Progenitor cell of endocrine pancreas (in vitro differentiated cells): ENCODE results near the gene ARAP1. TPM values are rescaled to one million over a fixed set of nuclear protein-coding genes. Genes with fewer than 3 reads are reported as not detected.
A peak's percentile ranks its signal among the peaks of the same experiment; 100 is the strongest.

Source experiments
- DNase-seq: peaks from one replicate; pipeline ENCODE4 v3.0.0; 2021; ENCODE audit warnings: low spot score; ENCODE audit not compliant: unreplicated experiment
- H3K27ac Mint-ChIP-seq: 2 replicates; pipeline ENCODE4 v1.8.0; 2021; ENCODE audit warnings: mild to moderate bottlenecking, moderate library complexity, mixed read lengths
- H3K27me3 Mint-ChIP-seq: 2 replicates; pipeline ENCODE4 v1.8.0; 2021; ENCODE audit warnings: mixed read lengths
- H3K36me3 Mint-ChIP-seq: 2 replicates; pipeline ENCODE4 v1.8.0; 2022; ENCODE audit warnings: mixed read lengths; ENCODE audit not compliant: insufficient read depth
- H3K4me1 Mint-ChIP-seq: 2 replicates; pipeline ENCODE4 v1.8.0; 2021; ENCODE audit warnings: low read depth, mixed read lengths
- H3K4me3 Mint-ChIP-seq: 2 replicates; pipeline ENCODE4 v1.8.0; 2021; ENCODE audit warnings: low read depth, mild to moderate bottlenecking, moderate library complexity, mixed read lengths
- H3K9me3 Mint-ChIP-seq: 2 replicates; pipeline ENCODE4 v1.8.0; 2021; ENCODE audit warnings: low read depth, mixed read lengths
- total RNA-seq: library from RNA; stranded (reverse); gene quantifications from 2 replicates; pipeline ENCODE4 v1.2.1, GENCODE V29; 2021
- TF ChIP-seq, protein P1 (sequence below): fragments of 200-600 bp; sonication (generic); IDR thresholded peaks from one replicate; pipeline ENCODE4 v1.5.0; 2021; ENCODE audit warnings: antibody characterized with exemption, mild to moderate bottlenecking; ENCODE audit not compliant: unreplicated experiment

ARAP1 gene
- total RNA-seq, 1 donor from 2014 or later, result 86.7 TPM

DNA sequence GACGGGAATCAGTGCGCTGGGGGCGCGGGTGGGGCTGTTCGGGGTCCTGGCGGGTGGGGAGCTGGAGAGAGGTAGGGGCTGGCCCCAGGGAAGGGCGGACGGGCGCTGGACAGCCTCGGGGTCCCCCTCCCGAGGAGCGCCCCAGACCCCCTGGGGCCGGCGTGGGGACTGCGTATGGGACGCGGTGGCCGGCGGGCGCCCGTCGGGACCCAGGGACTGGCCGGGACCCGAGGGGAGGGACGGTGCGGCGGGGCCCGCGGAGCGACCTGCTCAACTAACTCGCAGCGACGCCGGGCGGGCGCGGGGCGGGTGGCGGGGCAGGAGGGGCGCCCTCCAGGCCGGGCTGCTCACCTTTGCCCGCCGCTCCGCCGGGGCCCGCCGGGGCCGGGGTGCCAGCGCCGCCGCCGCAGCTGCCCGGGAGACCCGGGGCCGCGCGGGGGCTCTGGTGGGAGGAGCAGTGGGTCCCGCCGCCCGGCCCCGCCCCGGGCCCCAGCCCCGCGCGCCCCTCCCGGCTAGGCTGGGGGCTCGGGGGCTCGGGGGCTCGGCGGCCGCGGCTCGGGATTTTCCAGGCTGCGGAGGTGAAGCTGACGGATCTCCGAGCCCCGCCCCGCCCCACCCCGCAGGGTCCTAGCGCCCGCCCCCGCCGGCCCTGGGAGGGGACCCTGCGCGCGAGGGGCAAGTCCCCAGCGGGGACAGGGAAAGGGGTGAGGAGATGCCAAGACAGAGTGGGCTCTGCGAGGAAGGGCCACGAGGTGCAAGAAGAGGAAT lies 29.3 kb upstream of the ARAP1 start:
- Mint-ChIP-seq H3K36me3 (no peaks in the 10 kb centered on the region), H3K9me3 (no peaks in the 10 kb centered on the region), H3K27ac (peak overlapping the region; percentile 89), H3K27me3 (no peaks in the 10 kb centered on the region), H3K4me1 (peaks cover 71% of the 10 kb centered on the region), H3K4me3 (peak overlapping the region; percentile 85)
- DNase-seq, result peak; percentile 58
- TF ChIP-seq, protein P1, sequence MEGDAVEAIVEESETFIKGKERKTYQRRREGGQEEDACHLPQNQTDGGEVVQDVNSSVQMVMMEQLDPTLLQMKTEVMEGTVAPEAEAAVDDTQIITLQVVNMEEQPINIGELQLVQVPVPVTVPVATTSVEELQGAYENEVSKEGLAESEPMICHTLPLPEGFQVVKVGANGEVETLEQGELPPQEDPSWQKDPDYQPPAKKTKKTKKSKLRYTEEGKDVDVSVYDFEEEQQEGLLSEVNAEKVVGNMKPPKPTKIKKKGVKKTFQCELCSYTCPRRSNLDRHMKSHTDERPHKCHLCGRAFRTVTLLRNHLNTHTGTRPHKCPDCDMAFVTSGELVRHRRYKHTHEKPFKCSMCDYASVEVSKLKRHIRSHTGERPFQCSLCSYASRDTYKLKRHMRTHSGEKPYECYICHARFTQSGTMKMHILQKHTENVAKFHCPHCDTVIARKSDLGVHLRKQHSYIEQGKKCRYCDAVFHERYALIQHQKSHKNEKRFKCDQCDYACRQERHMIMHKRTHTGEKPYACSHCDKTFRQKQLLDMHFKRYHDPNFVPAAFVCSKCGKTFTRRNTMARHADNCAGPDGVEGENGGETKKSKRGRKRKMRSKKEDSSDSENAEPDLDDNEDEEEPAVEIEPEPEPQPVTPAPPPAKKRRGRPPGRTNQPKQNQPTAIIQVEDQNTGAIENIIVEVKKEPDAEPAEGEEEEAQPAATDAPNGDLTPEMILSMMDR, result no peak

- H3K36me3 Mint-ChIP-seq, result no peaks in the 10 kb centered on the region
- peak overlapping the region; percentile 89 for H3K27ac Mint-ChIP-seq
- H3K4me1 Mint-ChIP-seq, result peaks cover 70% of the 10 kb centered on the region
- no peak for DNase-seq
- H3K9me3 Mint-ChIP-seq, result no peaks in the 10 kb centered on the region
- H3K27me3 Mint-ChIP-seq, result no peaks in the 10 kb centered on the region
- H3K4me3 Mint-ChIP-seq, result peak overlapping the region; percentile 85
- TF ChIP-seq, protein P1, result no peak
These were observed 28.8 kb upstream of the ARAP1 start for GRCh38 chr11:72781063-72781312.

DNA sequence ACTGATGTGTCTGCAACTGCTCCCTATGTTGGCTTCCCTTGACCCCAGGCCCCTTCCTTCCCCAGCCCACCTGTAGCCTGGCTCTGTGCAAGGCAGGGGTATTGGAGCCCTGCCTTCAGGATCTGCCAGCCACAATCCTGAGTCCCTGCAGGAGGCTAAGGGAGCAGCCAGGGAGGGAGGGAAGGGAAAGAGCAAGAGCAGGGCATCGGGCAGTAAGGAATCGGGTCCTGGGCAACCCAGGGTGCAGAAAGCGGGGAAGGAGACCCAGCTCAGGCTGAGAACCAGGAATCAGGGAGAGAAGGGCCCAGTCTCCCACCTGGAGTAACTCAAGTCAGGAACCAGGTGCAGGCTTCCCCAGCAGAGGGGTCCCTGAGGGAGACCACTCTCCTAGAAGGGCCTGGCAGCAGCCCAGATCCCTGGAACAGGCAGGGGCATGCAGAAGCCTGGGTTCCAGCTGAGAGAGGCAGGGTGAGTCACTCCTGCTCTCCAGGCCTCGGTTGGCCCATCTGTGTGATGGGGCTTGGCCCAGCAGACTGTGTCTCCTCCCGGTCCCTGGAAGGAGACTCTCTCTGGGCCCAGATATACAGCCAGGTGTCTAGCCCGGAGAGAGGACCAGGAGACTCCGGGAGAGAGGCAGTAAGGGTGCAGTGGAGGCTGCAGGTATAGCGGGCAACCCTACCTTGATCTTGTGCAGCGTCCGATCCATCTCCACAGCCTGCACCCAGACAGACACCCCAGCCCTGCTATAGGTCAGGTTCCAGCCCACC lies 28.3 kb upstream of the ARAP1 start:
- Mint-ChIP-seq H3K9me3 (no peaks in the 10 kb centered on the region), H3K27me3 (no peaks in the 10 kb centered on the region), H3K36me3 (no peaks in the 10 kb centered on the region), H3K4me3 (peak overlapping the region; percentile 85), H3K27ac (peak overlapping the region; percentile 89), H3K4me1 (peaks cover 65% of the 10 kb centered on the region)
- TF ChIP-seq, protein P1, result no peak
- DNase-seq, result no peak

GRCh38 chr11:72779495-72780128 lies 27.4 kb upstream of the ARAP1 start:
- Mint-ChIP-seq H3K4me1 (peaks cover 64% of the 10 kb centered on the region), H3K4me3 (peak overlapping the region; percentile 85), H3K27me3 (no peaks in the 10 kb centered on the region), H3K9me3 (no peaks in the 10 kb centered on the region), H3K27ac (peak overlapping the region; percentile 88), H3K36me3 (no peaks in the 10 kb centered on the region)
- TF ChIP-seq, protein P1, result no peak
- no peak for DNase-seq

DNA sequence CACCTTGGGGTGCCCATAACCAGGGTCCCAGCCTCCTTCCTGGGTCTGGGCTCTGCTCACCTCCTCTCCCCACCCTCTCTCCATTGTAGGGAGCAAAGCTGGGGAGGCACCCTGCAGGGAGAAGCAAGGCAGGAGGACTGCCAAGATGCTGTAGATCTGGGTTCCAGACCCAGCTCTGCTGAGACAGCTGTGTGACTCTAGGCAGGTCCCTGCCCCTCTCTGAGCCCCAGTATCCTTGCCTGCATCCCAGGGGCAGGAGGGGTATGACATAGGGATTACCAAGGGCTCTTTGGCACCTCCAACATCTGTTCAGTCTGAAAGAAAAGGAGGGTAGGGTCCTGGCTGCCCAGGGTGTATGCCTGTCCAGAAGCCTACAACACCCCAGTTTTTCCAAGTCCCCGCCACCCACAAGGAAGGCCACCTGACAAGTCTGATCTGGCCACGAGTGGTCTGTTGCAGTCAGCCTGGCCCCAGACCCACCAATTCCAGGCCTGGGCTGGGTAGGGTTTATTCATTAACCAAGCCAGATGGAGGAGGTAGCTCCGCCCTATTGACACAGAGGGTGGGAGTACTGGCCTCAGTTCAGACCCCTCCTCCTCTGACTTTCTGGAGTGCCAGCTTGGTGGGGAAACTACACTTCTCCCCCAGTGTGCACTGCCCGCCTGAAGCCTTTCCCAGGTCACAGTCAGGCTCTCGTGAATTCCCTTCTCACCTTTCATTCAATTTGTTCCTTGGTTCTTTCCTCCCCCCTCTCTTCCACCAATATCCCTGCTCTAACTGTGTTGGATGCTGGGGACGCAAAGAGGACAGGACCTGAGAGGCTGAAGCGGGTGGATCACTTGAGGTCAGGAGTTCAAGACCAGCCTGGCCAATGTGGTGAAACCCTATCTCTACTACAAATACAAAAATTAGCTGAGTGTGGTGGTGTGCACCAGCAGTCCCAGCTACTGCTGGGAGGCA lies 26.6 kb upstream of the ARAP1 start:
- peak; percentile 60 for DNase-seq
- no peaks in the 10 kb centered on the region for H3K9me3 Mint-ChIP-seq
- TF ChIP-seq, protein P1, result no peak
- H3K4me3 Mint-ChIP-seq, result peak overlapping the region; percentile 85
- no peaks in the 10 kb centered on the region for H3K27me3 Mint-ChIP-seq
- no peaks in the 10 kb centered on the region for H3K36me3 Mint-ChIP-seq
- peak overlapping the region; percentile 88 for H3K27ac Mint-ChIP-seq
- peaks cover 62% of the 10 kb centered on the region for H3K4me1 Mint-ChIP-seq
